Liver (tissue), 9 donors: ENCODE results near the gene LRP5. TPM values are rescaled to one million over a fixed set of nuclear protein-coding genes. Genes with fewer than 3 reads are reported as not detected.

Source experiments
- DNase-seq: peaks from one replicate; pipeline ENCODE4 v3.0.0-alpha.2; 2017; ENCODE audit warnings: low spot score
- H3K27ac ChIP-seq, 2 donors: one replicate each; pipeline ENCODE4 v1.7.0; 2013; ENCODE audit warnings: inconsistent platforms in 2 of 2, low read length in 2 of 2, control low read depth in 1 of 2, low read depth in 1 of 2, mild to moderate bottlenecking in 1 of 2
- H3K27me3 ChIP-seq, 4 donors: one replicate each; pipeline versions ENCODE4 v1.6.1 to v1.7.0; 2013; ENCODE audit warnings: low read length in 3 of 4, inconsistent platforms in 1 of 4, mild to moderate bottlenecking in 1 of 4, moderate library complexity in 1 of 4; ENCODE audit not compliant: control insufficient read depth in 4 of 4, insufficient read depth in 4 of 4
- H3K36me3 ChIP-seq, 4 donors: one replicate each; pipeline versions ENCODE4 v1.6.1 to v1.7.0; 2013; ENCODE audit warnings: low read length in 3 of 4, mild to moderate bottlenecking in 3 of 4, low read depth in 1 of 4, moderate library complexity in 1 of 4; ENCODE audit not compliant: control insufficient read depth in 4 of 4, insufficient read depth in 3 of 4
- H3K4me1 ChIP-seq, 4 donors: one replicate each; pipeline versions ENCODE4 v1.6.1 to v1.7.0; 2013; ENCODE audit warnings: low read length in 3 of 4, mild to moderate bottlenecking in 3 of 4, moderate library complexity in 1 of 4; ENCODE audit not compliant: control insufficient read depth in 4 of 4, insufficient read depth in 4 of 4
- H3K4me3 ChIP-seq, 3 donors: one replicate each; pipeline versions ENCODE4 v1.6.1 to v1.7.0; 2013; ENCODE audit warnings: low read length in 3 of 3, control low read depth in 1 of 3, low read depth in 1 of 3, mild to moderate bottlenecking in 1 of 3
- H3K9ac ChIP-seq, 2 donors: one replicate each; pipeline ENCODE4 v1.7.0; 2013; ENCODE audit warnings: low read length in 2 of 2, mild to moderate bottlenecking in 2 of 2, moderate library complexity in 2 of 2, control low read depth in 1 of 2, low read depth in 1 of 2
- H3K9me3 ChIP-seq, 4 donors: one replicate each; pipeline versions ENCODE4 v1.6.1 to v1.7.0; 2013; ENCODE audit warnings: low read length in 3 of 4; ENCODE audit not compliant: control insufficient read depth in 4 of 4
- EGR1 ChIP-seq, 2 donors: IDR thresholded peaks; 2 replicates each; pipeline ENCODE4 v1.6.1; 2016 to 2018; ENCODE audit warnings: antibody characterized with exemption in 2 of 2, low read depth in 2 of 2
- FOXA2 ChIP-seq: IDR thresholded peaks from 2 replicates; pipeline ENCODE4 v1.6.1; 2016; ENCODE audit warnings: antibody characterized with exemption
- GABPA ChIP-seq, 2 donors: IDR thresholded peaks in 1 of 2; conservative IDR thresholded peaks in 1 of 2; 2 replicates each; pipeline ENCODE4 v1.6.1; 2016; ENCODE audit warnings: antibody characterized with exemption in 2 of 2, mild to moderate bottlenecking in 1 of 2, moderate library complexity in 1 of 2
- HNF4A ChIP-seq, 2 donors: conservative IDR thresholded peaks; 2 replicates each; pipeline ENCODE4 v1.6.1; 2016; ENCODE audit warnings: antibody characterized with exemption in 2 of 2, mild to moderate bottlenecking in 2 of 2
- HNF4G ChIP-seq: IDR thresholded peaks from 2 replicates; pipeline ENCODE4 v1.6.1; 2016; ENCODE audit warnings: antibody characterized with exemption
- JUND ChIP-seq, 2 donors: IDR thresholded peaks; 2 replicates each; pipeline ENCODE4 v1.6.1; 2016; ENCODE audit warnings: antibody characterized with exemption in 2 of 2
- NR2F2 ChIP-seq: IDR thresholded peaks from 2 replicates; pipeline ENCODE4 v1.6.1; 2016; ENCODE audit warnings: antibody characterized with exemption
- RAD21 ChIP-seq, 2 donors: IDR thresholded peaks; 2 replicates each; pipeline ENCODE4 v1.6.1; 2016; ENCODE audit warnings: antibody characterized with exemption in 2 of 2, mild to moderate bottlenecking in 2 of 2
- RXRA ChIP-seq, 2 donors: IDR thresholded peaks; 2 replicates each; pipeline ENCODE4 v1.6.1; 2017 to 2018; ENCODE audit warnings: antibody characterized with exemption in 2 of 2, mild to moderate bottlenecking in 1 of 2
- SP1 ChIP-seq: IDR thresholded peaks from 2 replicates; pipeline ENCODE4 v1.6.1; 2018; ENCODE audit warnings: antibody characterized with exemption, mild to moderate bottlenecking
- TAF1 ChIP-seq: conservative IDR thresholded peaks from 2 replicates; pipeline ENCODE4 v1.6.1; 2016; ENCODE audit warnings: antibody characterized with exemption, mild to moderate bottlenecking
- YY1 ChIP-seq: IDR thresholded peaks from 2 replicates; pipeline ENCODE4 v1.6.1; 2016; ENCODE audit warnings: antibody characterized with exemption, mild to moderate bottlenecking
- ZBTB33 ChIP-seq: IDR thresholded peaks from 2 replicates; pipeline ENCODE4 v1.6.1; 2016; ENCODE audit warnings: antibody characterized with exemption
- WGBS: extraction: QIAGEN DNeasy Blood & Tissue Kit; methylation state at CpG from one replicate; pipeline ENCODE4 v1.1.7; 2013; 5-methylcytosine and 5-hydroxymethylcytosine counted together
- polyA plus RNA-seq, 2 donors: library from polyadenylated mRNA; stranded (reverse) in 1 of 2; unstranded in 1 of 2; fragments of 200-250 nt in 1 of 2; fragments of >200 nt in 1 of 2; fragmentation: Nextera tagmentation in 1 of 2; extraction: Ambion mirVana in 1 of 2; gene quantifications; one replicate each; pipeline versions ENCODE4 v1.2.1 to v1.2.3, GENCODE V29; 2013 to 2015
- total RNA-seq, 2 donors: library from RNA; depleted of rRNA; stranded (reverse); fragments of >200 nt; gene quantifications; one replicate each; pipeline ENCODE4 v1.2.3, GENCODE V29; 2014
- TF ChIP-seq, protein P1 (sequence below): IDR thresholded peaks from 2 replicates; pipeline ENCODE4 v1.6.1; 2016; ENCODE audit warnings: antibody characterized with exemption
- TF ChIP-seq, protein P2 (sequence below): IDR thresholded peaks from 2 replicates; pipeline ENCODE4 v1.6.1; 2016; ENCODE audit warnings: antibody characterized with exemption
- TF ChIP-seq, protein P3 (sequence below): IDR thresholded peaks from 2 replicates; pipeline ENCODE4 v1.6.1; 2016; ENCODE audit warnings: antibody characterized with exemption, mild to moderate bottlenecking
- TF ChIP-seq, protein P4 (sequence below): fragments of 150-350 bp; IDR thresholded peaks from 2 replicates; pipeline ENCODE4 v1.5.1; 2017; ENCODE audit warnings: improper control_type of control experiment, low read depth, low read length; ENCODE audit not compliant: missing input control
- donor health status: healthy.
- donor health status: healthy.
- donor health status: healthy.
- donor health status: healthy.
- donor health status: healthy.

LRP5 gene
- total and polyA plus RNA-seq, 4 donors = 48.9 to 99.3 (median 71.3) TPM

DNA sequence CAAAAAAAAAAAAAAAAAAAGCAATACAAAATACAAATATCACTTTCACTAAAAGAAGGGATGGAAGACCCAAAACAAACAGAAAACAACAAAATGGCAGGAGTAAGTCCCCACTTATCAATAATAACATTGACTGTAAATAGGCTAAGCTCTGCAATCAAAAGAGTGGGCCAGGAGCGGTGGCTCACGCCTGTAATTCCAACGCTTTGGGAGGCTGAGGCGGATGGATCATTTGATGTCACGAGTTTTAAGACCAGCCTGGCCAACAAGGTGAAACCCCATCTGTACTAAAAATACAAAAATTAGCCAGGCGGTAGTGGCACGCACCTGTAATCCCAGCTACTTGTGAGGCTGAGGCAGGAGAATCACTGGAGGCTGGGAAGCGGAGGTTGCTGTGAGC lies 138.3 kb downstream of the LRP5 start:
- Histone ChIP-seq H3K4me3 (no peak overlapping the region), H3K9me3 (no peaks in the 10 kb centered on the region), H3K27ac (no peak overlapping the region), H3K4me1 (peaks cover 0 to 8% (median 3%) of the 10 kb centered on the region in 4 donors), H3K36me3 (peaks cover 3 to 24% (median 7%) of the 10 kb centered on the region in 4 donors), H3K27me3 (no peaks in the 10 kb centered on the region), H3K9ac (no peak overlapping the region)
- WGBS = 97% methylated on average over 8 of the region's 8 CpGs
- no peak for DNase-seq
- TF ChIP-seq, protein P1, sequence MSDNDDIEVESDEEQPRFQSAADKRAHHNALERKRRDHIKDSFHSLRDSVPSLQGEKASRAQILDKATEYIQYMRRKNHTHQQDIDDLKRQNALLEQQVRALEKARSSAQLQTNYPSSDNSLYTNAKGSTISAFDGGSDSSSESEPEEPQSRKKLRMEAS = no peak

DNA sequence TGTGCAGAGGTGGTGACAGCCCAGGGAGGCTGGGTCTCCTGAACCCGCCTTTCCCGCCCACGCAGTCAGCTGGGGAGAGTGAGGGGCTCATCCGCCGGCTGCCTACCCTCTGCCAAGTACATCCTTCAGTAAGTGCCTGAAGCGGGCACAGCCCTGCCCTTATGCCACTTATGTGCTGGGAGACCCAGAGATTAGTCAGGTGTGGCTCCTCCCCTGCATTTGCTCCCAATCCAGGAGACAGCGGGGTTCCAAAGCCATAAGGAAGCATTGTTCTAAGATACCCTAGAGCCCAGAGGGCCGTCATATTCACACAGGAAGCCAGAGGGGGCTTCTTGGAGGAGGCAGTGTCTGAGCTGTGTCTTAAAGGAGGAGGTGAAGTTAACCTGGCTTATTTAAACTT lies 142.4 kb downstream of the LRP5 start:
- no peaks in the 10 kb centered on the region for H3K36me3 ChIP-seq
- H3K27me3 ChIP-seq = no peaks in the 10 kb centered on the region
- H3K27ac ChIP-seq = no peak overlapping the region
- peaks cover 4 to 20% (median 10%) of the 10 kb centered on the region in 4 donors for H3K4me1 ChIP-seq
- no peak overlapping the region for H3K4me3 ChIP-seq
- H3K9me3 ChIP-seq = no peaks in the 10 kb centered on the region
- no peak overlapping the region for H3K9ac ChIP-seq
- no peak for DNase-seq
- TF ChIP-seq ZBTB33 (no peak), SP1 (no peak), JUND (IDR thresholded peaks at IDR 0.05) (no peak)
- TF ChIP-seq, protein P2, sequence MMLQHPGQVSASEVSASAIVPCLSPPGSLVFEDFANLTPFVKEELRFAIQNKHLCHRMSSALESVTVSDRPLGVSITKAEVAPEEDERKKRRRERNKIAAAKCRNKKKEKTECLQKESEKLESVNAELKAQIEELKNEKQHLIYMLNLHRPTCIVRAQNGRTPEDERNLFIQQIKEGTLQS = no peak
- WGBS = 76% methylated on average over 8 of the region's 8 CpGs

GRCh38 chr11:68455485-68455884 lies 143.1 kb downstream of the LRP5 start:
- Histone ChIP-seq H3K27me3 (no peaks in the 10 kb centered on the region), H3K9me3 (no peaks in the 10 kb centered on the region), H3K9ac (no peak overlapping the region), H3K27ac (peak overlapping the region in 1 of 2 donors; percentile 46), H3K4me1 (peaks cover 4 to 21% (median 12%) of the 10 kb centered on the region in 4 donors), H3K4me3 (no peak overlapping the region), H3K36me3 (no peaks in the 10 kb centered on the region)
- 81% methylated on average over 8 of the region's 8 CpGs for WGBS
- TF ChIP-seq NR2F2 (no peak), ZBTB33 (no peak), HNF4A (conservative IDR thresholded peaks at IDR 0.05) (no peak), TAF1 (no peak), YY1 (no peak), FOXA2 (no peak), HNF4G (no peak), EGR1 (IDR thresholded peaks at IDR 0.05; ENCODE audit: low read depth in 2 of 2) (no peak), GABPA (IDR thresholded peaks at IDR 0.05 in 1 of 2, conservative IDR thresholded peaks at IDR 0.05 in 1 of 2) (no peak), RAD21 (IDR thresholded peaks at IDR 0.05) (no peak), SP1 (no peak), RXRA (IDR thresholded peaks at IDR 0.05) (no peak)
- TF ChIP-seq, protein P1 = no peak
- TF ChIP-seq, protein P3, sequence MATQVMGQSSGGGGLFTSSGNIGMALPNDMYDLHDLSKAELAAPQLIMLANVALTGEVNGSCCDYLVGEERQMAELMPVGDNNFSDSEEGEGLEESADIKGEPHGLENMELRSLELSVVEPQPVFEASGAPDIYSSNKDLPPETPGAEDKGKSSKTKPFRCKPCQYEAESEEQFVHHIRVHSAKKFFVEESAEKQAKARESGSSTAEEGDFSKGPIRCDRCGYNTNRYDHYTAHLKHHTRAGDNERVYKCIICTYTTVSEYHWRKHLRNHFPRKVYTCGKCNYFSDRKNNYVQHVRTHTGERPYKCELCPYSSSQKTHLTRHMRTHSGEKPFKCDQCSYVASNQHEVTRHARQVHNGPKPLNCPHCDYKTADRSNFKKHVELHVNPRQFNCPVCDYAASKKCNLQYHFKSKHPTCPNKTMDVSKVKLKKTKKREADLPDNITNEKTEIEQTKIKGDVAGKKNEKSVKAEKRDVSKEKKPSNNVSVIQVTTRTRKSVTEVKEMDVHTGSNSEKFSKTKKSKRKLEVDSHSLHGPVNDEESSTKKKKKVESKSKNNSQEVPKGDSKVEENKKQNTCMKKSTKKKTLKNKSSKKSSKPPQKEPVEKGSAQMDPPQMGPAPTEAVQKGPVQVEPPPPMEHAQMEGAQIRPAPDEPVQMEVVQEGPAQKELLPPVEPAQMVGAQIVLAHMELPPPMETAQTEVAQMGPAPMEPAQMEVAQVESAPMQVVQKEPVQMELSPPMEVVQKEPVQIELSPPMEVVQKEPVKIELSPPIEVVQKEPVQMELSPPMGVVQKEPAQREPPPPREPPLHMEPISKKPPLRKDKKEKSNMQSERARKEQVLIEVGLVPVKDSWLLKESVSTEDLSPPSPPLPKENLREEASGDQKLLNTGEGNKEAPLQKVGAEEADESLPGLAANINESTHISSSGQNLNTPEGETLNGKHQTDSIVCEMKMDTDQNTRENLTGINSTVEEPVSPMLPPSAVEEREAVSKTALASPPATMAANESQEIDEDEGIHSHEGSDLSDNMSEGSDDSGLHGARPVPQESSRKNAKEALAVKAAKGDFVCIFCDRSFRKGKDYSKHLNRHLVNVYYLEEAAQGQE = no peak
- TF ChIP-seq, protein P2 = no peak
- TF ChIP-seq, protein P4, sequence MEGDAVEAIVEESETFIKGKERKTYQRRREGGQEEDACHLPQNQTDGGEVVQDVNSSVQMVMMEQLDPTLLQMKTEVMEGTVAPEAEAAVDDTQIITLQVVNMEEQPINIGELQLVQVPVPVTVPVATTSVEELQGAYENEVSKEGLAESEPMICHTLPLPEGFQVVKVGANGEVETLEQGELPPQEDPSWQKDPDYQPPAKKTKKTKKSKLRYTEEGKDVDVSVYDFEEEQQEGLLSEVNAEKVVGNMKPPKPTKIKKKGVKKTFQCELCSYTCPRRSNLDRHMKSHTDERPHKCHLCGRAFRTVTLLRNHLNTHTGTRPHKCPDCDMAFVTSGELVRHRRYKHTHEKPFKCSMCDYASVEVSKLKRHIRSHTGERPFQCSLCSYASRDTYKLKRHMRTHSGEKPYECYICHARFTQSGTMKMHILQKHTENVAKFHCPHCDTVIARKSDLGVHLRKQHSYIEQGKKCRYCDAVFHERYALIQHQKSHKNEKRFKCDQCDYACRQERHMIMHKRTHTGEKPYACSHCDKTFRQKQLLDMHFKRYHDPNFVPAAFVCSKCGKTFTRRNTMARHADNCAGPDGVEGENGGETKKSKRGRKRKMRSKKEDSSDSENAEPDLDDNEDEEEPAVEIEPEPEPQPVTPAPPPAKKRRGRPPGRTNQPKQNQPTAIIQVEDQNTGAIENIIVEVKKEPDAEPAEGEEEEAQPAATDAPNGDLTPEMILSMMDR = no peak
- no peak for DNase-seq
